Tibial nerve (tissue), 4 donors: ENCODE measurements around the gene ATP9B. TPM values are rescaled to one million over a fixed set of nuclear protein-coding genes. Genes with fewer than 3 reads are reported as not detected.
"Not testable (repeated sequence)": the region's sequence is repeated elsewhere in the genome, so short reads cannot be mapped to it uniquely, and the experiment has no call there.

ENCODE experiments used
- DNase-seq, 2 donors: peaks; one replicate each; pipeline ENCODE4 v3.0.0-alpha.2; 2019; ENCODE audit warnings: low spot score in 2 of 2
- H3K27ac ChIP-seq, 4 donors: fragments of 200-600 bp; sonication (generic) in 3 of 4; one replicate each; pipeline ENCODE4 v1.5.1; 2017 to 2019; ENCODE audit warnings: mild to moderate bottlenecking in 1 of 4
- H3K27me3 ChIP-seq, 2 donors: fragments of 200-600 bp; sonication (generic) in 1 of 2; one replicate each; pipeline versions ENCODE4 v1.5.1 to v1.6.0; 2017 to 2019
- H3K36me3 ChIP-seq, 3 donors: fragments of 200-600 bp; sonication (generic); one replicate each; pipeline ENCODE4 v1.5.1; 2018 to 2019
- H3K4me1 ChIP-seq, 4 donors: fragments of 200-600 bp; sonication (generic) in 3 of 4; one replicate each; pipeline ENCODE4 v1.5.1; 2017 to 2019
- H3K4me3 ChIP-seq, 4 donors: fragments of 200-600 bp; sonication (generic) in 3 of 4; one replicate each; pipeline ENCODE4 v1.5.1; 2017 to 2019; ENCODE audit warnings: mild to moderate bottlenecking in 1 of 4, moderate library complexity in 1 of 4
- H3K9me3 ChIP-seq, 4 donors: fragments of 200-600 bp; sonication (generic) in 3 of 4; one replicate each; pipeline ENCODE4 v1.5.1; 2017 to 2019
- EP300 ChIP-seq, 2 donors: sonication (generic); formaldehyde crosslinking; IDR thresholded peaks; one replicate each; pipeline ENCODE4 v1.6.1; 2017; ENCODE audit warnings: antibody characterized with exemption in 2 of 2, mild to moderate bottlenecking in 1 of 2
- POLR2A ChIP-seq, 2 donors: fragments of 450-650 bp; IDR thresholded peaks; one replicate each; pipeline ENCODE4 v1.6.1; 2017; ENCODE audit warnings: antibody characterized with exemption in 2 of 2, mild to moderate bottlenecking in 2 of 2, moderate library complexity in 2 of 2
- WGBS, 2 donors: methylation state at CpG; one replicate each; pipeline ENCODE4 v1.1.5; 2018; 5-methylcytosine and 5-hydroxymethylcytosine counted together
- total RNA-seq, 4 donors: library from RNA; depleted of rRNA; stranded (reverse); fragments of >200 nt; gene quantifications; one replicate each; pipeline ENCODE4 v1.1.0, GENCODE V29; 2016
- TF ChIP-seq, protein P1 (sequence below), 5 experiments: fragments of 200-600 bp in 3 of 5; fragments of 450-650 bp in 2 of 5; sonication (generic) in 3 of 5; IDR thresholded peaks; one replicate each; pipeline ENCODE4 v1.5.1; 2016 to 2019; ENCODE audit warnings: antibody characterized with exemption in 5 of 5, mild to moderate bottlenecking in 3 of 5, moderate library complexity in 2 of 5

Gene ATP9B
- total RNA-seq, 4 donors from 2014 or later, result 56.9 to 68.7 (median 59.8) TPM

DNA sequence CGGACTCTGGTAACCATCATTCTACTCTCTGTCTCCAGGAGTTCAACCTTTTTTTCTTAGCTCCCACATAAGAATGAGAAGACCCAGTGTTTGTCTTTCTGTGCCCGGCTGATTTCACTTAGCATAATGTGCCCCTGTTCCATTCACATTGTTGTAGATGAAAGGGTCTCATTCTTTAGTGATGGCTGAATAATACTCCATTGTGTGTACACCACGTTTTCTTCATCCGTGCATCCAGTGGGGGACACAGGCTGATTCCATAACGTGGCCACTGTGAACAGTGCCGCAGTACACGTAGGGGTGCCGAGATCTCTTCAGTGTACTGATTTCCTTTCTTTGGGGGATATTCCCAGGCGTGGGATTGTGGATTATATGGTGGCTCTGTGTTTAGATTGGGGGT lies 254.3 kb downstream of the ATP9B start:
- 59 to 64% methylated on average over 9 of the region's 9 CpGs for WGBS, 2 donors
- no peaks in the 10 kb centered on the region for H3K27me3 ChIP-seq
- no peak for DNase-seq
- no peaks in the 10 kb centered on the region for H3K9me3 ChIP-seq
- no peak overlapping the region for H3K27ac ChIP-seq
- no peak overlapping the region for H3K4me3 ChIP-seq
- H3K36me3 ChIP-seq, result peaks cover 0 to 35% (median 0%) of the 10 kb centered on the region in 3 donors
- no peaks in the 10 kb centered on the region for H3K4me1 ChIP-seq
- no peak for TF ChIP-seq POLR2A (IDR thresholded peaks at IDR 0.05)
- no peak for TF ChIP-seq EP300 (IDR thresholded peaks at IDR 0.05)
- TF ChIP-seq, protein P1, sequence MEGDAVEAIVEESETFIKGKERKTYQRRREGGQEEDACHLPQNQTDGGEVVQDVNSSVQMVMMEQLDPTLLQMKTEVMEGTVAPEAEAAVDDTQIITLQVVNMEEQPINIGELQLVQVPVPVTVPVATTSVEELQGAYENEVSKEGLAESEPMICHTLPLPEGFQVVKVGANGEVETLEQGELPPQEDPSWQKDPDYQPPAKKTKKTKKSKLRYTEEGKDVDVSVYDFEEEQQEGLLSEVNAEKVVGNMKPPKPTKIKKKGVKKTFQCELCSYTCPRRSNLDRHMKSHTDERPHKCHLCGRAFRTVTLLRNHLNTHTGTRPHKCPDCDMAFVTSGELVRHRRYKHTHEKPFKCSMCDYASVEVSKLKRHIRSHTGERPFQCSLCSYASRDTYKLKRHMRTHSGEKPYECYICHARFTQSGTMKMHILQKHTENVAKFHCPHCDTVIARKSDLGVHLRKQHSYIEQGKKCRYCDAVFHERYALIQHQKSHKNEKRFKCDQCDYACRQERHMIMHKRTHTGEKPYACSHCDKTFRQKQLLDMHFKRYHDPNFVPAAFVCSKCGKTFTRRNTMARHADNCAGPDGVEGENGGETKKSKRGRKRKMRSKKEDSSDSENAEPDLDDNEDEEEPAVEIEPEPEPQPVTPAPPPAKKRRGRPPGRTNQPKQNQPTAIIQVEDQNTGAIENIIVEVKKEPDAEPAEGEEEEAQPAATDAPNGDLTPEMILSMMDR (IDR thresholded peaks at IDR 0.05), result no peak

DNA sequence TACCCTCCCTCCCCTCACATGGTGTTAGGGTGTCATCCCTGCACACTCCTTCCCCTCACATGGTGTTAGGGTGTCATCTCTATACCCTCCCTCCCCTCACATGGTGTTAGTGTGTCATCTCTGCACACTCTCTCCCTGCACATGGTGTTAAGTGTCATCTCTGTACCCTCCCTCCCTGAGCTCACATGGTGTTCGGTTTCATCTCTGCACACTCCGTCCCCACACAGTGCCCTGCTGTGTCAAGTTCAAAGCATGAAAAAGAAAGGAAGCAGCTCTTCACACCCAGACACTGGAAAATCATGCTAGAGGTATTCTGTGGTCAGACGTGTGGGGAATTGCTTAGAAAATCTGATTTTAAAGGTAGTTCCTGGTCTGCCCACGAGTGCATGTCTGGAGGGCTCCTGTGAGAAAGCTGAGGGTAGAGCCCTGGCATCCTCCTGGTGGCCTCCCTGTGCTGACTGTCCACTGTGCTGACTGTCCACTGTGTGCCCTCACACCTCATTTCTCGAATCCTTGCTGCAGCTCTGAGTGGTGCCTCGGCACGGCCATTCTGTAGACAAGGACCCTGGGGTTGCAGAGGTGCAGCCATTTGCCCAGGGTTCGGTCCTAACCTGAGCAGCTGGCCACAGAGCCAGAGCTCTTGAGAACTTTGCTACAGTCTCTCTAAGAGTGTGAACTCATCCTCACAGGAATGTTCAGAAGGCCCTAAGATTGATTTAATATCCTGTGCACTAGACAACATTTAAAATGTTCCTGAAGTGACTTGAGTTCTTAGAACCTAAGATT lies 257.4 kb downstream of the ATP9B start:
- TF ChIP-seq EP300 (IDR thresholded peaks at IDR 0.05), result no peak
- TF ChIP-seq, protein P1 (IDR thresholded peaks at IDR 0.05), result no peak
- no peak for TF ChIP-seq POLR2A (IDR thresholded peaks at IDR 0.05)
- no peak overlapping the region for H3K4me3 ChIP-seq
- H3K27me3 ChIP-seq, result no peaks in the 10 kb centered on the region
- H3K4me1 ChIP-seq, result no peaks in the 10 kb centered on the region
- no peaks in the 10 kb centered on the region for H3K9me3 ChIP-seq
- H3K27ac ChIP-seq, result no peak overlapping the region
- H3K36me3 ChIP-seq, result peaks cover 0 to 46% (median 0%) of the 10 kb centered on the region in 3 donors
- WGBS, 2 donors, result 87% methylated on average over 8 of the region's 8 CpGs
- no peak for DNase-seq

DNA sequence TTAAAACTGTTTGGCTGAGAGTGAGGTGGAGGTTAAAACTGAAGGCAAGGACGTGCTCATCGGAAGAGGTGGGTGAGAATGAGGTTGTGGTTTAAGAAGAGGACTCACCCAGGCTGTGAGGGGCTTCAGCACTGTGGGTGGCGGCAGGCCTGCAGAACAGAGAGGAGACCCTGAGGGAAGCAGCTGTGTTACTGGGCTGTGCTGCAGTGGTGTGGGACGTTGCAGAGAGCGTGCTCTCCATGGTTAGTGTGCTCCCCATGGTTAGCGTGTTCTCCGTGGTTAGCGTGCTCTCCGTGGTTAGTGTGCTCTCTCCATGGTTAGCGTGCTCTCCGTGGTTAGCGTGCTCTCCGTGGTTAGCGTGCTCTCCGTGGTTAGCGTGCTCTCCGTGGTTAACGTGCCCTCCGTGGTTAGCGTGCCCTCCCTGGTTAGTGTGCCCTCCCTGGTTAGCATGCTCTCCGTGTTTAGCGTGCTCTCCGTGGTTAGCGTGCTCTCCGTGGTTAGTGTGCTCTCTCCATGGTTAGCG lies 258.1 kb downstream of the ATP9B start:
- Histone ChIP-seq H3K4me1 (no peaks in the 10 kb centered on the region), H3K9me3 (no peaks in the 10 kb centered on the region), H3K27ac (no peak overlapping the region), H3K27me3 (no peaks in the 10 kb centered on the region), H3K4me3 (no peak overlapping the region), H3K36me3 (peaks cover 0 to 48% (median 0%) of the 10 kb centered on the region in 3 donors)
- DNase-seq, result no peak
- 93 to 95% methylated on average over 26 of the region's 26 CpGs for WGBS, 2 donors
- TF ChIP-seq POLR2A (IDR thresholded peaks at IDR 0.05) (no peak), EP300 (IDR thresholded peaks at IDR 0.05) (no peak)
- TF ChIP-seq, protein P1 (IDR thresholded peaks at IDR 0.05), result no peak

DNA sequence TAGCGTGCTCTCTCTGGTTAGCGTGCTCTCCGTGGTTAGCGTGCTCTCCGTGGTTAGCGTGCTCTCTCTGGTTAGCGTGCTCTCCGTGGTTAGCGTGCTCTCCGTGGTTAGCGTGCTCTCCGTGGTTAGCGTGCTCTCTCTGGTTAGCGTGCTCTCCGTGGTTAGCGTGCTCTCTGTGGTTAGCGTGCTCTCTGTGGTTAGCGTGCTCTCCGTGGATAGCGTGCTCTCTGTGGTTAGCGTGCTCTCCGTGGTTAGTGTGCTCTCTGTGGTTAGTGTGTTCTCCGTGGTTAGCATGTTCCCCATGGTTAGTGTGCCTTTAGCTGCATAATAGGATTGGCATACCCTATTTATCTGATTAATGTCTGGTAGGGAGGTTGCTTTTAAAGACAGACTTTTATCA lies 258.7 kb downstream of the ATP9B start:
- not testable (repeated sequence) for DNase-seq, H3K27ac ChIP-seq, H3K9me3 ChIP-seq, H3K4me1 ChIP-seq, H3K4me3 ChIP-seq, H3K27me3 ChIP-seq
- 89 to 92% methylated on average over 23 of the region's 23 CpGs for WGBS, 2 donors
- H3K36me3 ChIP-seq, result peaks cover 0 to 48% (median 0%) of the 10 kb centered on the region in 3 donors

DNA sequence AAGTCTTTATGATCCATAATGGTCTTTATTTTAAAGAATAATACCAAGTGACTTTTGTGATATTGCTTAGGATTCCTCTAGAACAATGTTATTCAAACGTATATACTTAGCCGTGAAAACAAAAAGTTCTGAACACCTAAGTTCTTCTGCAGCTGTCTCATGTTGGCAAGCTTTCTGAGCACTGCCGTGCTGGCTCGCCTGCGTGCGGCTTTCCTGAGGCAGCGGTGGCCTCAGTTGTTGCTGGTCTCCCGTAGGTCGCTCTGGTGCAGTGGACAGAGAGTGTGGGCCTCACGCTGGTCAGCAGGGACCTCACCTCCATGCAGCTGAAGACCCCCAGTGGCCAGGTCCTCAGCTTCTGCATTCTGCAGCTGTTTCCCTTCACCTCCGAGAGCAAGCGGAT lies 259.7 kb downstream of the ATP9B start:
- 84 to 85% methylated on average over 12 of the region's 12 CpGs for WGBS, 2 donors
- TF ChIP-seq, protein P1 (IDR thresholded peaks at IDR 0.05), result no peak
- TF ChIP-seq POLR2A (IDR thresholded peaks at IDR 0.05) (no peak), EP300 (IDR thresholded peaks at IDR 0.05) (no peak)
- Histone ChIP-seq H3K27me3 (no peaks in the 10 kb centered on the region), H3K9me3 (no peaks in the 10 kb centered on the region), H3K27ac (no peak overlapping the region), H3K4me1 (no peaks in the 10 kb centered on the region), H3K4me3 (no peak overlapping the region), H3K36me3 (peaks cover 0 to 51% (median 0%) of the 10 kb centered on the region in 3 donors)
- no peak for DNase-seq
